ENCODE data around the gene LDHA. TPM values are rescaled to one million over a fixed set of nuclear protein-coding genes. Genes with fewer than 3 reads are reported as not detected.

LDHA gene
- total and polyA plus RNA-seq, 2 of the 13 experiments (the other 11 are each of a cell fraction or from before 2014, with no cell fraction given), result 805 to 1,547 TPM

DNA sequence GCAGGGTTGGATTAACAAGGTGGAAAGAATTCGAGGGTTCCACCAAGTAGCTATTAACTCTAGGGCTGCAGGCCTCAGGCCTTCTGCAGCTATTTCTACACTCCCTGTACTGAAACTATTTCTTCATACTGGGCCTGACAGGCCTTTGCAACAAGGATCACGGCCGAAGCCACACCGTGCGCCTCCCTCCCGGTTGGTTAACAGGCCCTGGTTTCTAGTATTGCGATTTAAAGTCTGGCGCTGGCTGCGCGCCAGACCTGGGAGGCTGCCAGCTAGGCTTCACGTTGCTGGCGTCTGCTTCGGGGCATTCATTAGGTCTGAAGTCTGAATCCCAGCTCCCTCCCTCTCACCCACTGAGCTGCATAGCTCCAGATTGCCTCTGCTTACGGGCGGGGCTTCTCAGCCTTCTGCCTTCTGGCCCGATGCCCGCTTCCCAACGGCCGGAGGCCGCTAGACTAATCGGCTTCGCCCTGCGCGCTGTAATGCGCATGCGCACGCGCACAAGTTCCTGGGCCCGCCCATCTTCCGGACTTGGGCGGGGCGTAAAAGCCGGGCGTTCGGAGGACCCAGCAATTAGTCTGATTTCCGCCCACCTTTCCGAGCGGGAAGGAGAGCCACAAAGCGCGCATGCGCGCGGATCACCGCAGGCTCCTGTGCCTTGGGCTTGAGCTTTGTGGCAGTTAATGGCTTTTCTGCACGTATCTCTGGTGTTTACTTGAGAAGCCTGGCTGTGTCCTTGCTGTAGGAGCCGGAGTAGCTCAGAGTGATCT lies 1.6 kb downstream of the LDHA start (continued):
- TF ChIP-seq, protein P1, sequence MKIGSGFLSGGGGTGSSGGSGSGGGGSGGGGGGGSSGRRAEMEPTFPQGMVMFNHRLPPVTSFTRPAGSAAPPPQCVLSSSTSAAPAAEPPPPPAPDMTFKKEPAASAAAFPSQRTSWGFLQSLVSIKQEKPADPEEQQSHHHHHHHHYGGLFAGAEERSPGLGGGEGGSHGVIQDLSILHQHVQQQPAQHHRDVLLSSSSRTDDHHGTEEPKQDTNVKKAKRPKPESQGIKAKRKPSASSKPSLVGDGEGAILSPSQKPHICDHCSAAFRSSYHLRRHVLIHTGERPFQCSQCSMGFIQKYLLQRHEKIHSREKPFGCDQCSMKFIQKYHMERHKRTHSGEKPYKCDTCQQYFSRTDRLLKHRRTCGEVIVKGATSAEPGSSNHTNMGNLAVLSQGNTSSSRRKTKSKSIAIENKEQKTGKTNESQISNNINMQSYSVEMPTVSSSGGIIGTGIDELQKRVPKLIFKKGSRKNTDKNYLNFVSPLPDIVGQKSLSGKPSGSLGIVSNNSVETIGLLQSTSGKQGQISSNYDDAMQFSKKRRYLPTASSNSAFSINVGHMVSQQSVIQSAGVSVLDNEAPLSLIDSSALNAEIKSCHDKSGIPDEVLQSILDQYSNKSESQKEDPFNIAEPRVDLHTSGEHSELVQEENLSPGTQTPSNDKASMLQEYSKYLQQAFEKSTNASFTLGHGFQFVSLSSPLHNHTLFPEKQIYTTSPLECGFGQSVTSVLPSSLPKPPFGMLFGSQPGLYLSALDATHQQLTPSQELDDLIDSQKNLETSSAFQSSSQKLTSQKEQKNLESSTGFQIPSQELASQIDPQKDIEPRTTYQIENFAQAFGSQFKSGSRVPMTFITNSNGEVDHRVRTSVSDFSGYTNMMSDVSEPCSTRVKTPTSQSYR (CRISPR knock-in tag; IDR thresholded peaks at IDR 0.05; ENCODE audit: borderline replicate concordance), result no peak
- TF ChIP-seq SNAPC2 (CRISPR knock-in tag; IDR thresholded peaks at IDR 0.05) (peak; percentile 87; the same call in 1 of the 2 replicates), FOXO1 (CRISPR knock-in tag; IDR thresholded peaks at IDR 0.05) (no peak), GLI4 (CRISPR knock-in tag; IDR thresholded peaks at IDR 0.05; ENCODE audit: borderline replicate concordance) (peak; percentile 16; the same call in 1 of the 2 replicates), ZFP90 (CRISPR knock-in tag; IDR thresholded peaks at IDR 0.05; ENCODE audit: borderline replicate concordance) (0 out of 2 replicates have a peak, but pooled peaks have one; percentile 33), ZBTB38 (CRISPR knock-in tag; IDR thresholded peaks at IDR 0.05) (peak; percentile 61), NKX3-1 (CRISPR knock-in tag; IDR thresholded peaks at IDR 0.05) (peak; percentile 26; the same call in 1 of the 2 replicates), ZNF563 (CRISPR knock-in tag; IDR thresholded peaks at IDR 0.05) (peak; percentile 64; the same call in 1 of the 2 replicates), MYPOP (CRISPR knock-in tag; IDR thresholded peaks at IDR 0.05) (peak; percentile 24; the same call in 1 of the 2 replicates), NCOA5 (CRISPR knock-in tag; IDR thresholded peaks at IDR 0.05) (no peak)
- TF ChIP-seq, protein P2, sequence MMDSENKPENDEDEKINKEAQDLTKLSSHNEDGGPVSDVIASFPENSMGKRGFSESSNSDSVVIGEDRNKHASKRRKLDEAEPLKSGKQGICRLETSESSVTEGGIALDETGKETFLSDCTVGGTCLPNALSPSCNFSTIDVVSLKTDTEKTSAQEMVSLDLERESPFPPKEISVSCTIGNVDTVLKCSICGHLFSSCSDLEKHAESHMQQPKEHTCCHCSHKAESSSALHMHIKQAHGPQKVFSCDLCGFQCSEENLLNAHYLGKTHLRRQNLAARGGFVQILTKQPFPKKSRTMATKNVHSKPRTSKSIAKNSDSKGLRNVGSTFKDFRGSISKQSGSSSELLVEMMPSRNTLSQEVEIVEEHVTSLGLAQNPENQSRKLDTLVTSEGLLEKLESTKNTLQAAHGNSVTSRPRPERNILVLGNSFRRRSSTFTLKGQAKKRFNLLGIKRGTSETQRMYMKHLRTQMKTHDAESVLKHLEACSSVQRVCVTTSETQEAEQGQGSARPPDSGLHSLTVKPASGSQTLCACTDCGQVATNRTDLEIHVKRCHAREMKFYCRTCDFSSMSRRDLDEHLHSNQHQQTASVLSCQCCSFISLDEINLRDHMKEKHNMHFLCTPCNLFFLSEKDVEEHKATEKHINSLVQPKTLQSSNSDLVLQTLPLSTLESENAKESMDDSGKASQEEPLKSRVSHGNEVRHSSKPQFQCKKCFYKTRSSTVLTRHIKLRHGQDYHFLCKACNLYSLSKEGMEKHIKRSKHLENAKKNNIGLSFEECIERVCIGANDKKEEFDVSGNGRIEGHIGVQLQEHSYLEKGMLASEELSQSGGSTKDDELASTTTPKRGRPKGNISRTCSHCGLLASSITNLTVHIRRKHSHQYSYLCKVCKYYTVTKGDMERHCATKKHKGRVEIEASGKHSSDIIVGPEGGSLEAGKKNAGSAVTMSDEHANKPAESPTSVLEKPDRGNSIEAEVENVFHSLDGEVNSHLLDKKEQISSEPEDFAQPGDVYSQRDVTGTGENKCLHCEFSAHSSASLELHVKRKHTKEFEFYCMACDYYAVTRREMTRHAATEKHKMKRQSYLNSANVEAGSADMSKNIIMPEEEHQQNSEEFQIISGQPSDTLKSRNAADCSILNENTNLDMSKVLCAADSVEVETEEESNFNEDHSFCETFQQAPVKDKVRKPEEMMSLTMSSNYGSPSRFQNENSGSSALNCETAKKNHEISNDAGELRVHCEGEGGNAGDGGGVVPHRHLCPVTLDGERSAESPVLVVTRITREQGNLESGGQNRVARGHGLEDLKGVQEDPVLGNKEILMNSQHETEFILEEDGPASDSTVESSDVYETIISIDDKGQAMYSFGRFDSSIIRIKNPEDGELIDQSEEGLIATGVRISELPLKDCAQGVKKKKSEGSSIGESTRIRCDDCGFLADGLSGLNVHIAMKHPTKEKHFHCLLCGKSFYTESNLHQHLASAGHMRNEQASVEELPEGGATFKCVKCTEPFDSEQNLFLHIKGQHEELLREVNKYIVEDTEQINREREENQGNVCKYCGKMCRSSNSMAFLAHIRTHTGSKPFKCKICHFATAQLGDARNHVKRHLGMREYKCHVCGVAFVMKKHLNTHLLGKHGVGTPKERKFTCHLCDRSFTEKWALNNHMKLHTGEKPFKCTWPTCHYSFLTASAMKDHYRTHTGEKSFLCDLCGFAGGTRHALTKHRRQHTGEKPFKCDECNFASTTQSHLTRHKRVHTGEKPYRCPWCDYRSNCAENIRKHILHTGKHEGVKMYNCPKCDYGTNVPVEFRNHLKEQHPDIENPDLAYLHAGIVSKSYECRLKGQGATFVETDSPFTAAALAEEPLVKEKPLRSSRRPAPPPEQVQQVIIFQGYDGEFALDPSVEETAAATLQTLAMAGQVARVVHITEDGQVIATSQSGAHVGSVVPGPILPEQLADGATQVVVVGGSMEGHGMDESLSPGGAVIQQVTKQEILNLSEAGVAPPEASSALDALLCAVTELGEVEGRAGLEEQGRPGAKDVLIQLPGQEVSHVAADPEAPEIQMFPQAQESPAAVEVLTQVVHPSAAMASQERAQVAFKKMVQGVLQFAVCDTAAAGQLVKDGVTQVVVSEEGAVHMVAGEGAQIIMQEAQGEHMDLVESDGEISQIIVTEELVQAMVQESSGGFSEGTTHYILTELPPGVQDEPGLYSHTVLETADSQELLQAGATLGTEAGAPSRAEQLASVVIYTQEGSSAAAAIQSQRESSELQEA (CRISPR knock-in tag; IDR thresholded peaks at IDR 0.05; ENCODE audit: not compliant biosample characterization), result peak; percentile 70
- TF ChIP-seq, protein P3, sequence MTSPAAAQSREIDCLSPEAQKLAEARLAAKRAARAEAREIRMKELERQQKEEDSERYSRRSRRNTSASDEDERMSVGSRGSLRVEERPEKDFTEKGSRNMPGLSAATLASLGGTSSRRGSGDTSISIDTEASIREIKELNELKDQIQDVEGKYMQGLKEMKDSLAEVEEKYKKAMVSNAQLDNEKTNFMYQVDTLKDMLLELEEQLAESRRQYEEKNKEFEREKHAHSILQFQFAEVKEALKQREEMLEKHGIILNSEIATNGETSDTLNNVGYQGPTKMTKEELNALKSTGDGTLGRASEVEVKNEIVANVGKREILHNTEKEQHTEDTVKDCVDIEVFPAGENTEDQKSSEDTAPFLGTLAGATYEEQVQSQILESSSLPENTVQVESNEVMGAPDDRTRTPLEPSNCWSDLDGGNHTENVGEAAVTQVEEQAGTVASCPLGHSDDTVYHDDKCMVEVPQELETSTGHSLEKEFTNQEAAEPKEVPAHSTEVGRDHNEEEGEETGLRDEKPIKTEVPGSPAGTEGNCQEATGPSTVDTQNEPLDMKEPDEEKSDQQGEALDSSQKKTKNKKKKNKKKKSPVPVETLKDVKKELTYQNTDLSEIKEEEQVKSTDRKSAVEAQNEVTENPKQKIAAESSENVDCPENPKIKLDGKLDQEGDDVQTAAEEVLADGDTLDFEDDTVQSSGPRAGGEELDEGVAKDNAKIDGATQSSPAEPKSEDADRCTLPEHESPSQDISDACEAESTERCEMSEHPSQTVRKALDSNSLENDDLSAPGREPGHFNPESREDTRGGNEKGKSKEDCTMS (CRISPR knock-in tag; conservative IDR thresholded peaks at IDR 0.05), result no peak
